Head of caudate nucleus (tissue), 42 donors: ENCODE data around the gene JPT2.

ENCODE experiments used
- DNase-seq, 42 donors: peaks; one replicate each; pipeline versions ENCODE4 v3.0.0 to v3.0.0-alpha.2; 2020 to 2021; ENCODE audit warnings: mixed read lengths in 7 of 42
- intact Hi-C: fragments of 100-400 bp; cut with DNase I; formaldehyde crosslinking; loops from one replicate; pipeline ENCODE4 v1.15.0; 2022

JPT2 gene, protein sequence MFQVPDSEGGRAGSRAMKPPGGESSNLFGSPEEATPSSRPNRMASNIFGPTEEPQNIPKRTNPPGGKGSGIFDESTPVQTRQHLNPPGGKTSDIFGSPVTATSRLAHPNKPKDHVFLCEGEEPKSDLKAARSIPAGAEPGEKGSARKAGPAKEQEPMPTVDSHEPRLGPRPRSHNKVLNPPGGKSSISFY

DNA sequence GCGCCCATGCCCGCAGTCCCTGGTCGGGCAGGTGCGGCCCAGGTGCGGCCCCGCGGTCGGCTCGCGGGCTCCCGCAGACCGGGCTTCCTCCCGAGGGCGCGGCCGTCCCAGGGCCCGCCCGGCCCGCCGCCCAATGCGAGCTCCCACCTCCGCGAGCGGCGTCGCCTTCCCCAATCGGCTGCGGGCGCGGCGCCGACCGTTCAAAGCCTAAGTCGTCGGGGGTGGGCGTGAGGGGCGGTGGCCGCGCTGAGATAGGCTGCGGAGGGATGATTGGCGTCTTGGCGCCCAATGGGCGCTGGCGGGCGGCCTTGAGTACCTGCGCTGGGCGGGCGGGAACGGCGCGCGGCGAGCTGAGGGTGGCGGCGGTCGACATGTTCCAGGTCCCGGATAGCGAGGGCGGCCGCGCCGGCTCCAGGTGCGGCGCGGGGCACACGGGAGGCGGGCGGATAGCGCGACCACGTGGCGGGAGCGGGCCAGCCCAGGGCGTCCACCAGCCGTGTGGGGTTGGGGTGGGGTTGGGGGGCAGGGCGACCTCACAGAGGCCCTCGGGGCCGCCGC is at the start of gene JPT2:
Gene JPT2, plus strand, starts transcription at position 338 of the 558 bp plus-strand sequence. Its CDS starts 34 bp downstream, at position 372.
- intact Hi-C loops, result no loop called here
- peak; percentile 88 to 97 (median 95) for DNase-seq

DNA sequence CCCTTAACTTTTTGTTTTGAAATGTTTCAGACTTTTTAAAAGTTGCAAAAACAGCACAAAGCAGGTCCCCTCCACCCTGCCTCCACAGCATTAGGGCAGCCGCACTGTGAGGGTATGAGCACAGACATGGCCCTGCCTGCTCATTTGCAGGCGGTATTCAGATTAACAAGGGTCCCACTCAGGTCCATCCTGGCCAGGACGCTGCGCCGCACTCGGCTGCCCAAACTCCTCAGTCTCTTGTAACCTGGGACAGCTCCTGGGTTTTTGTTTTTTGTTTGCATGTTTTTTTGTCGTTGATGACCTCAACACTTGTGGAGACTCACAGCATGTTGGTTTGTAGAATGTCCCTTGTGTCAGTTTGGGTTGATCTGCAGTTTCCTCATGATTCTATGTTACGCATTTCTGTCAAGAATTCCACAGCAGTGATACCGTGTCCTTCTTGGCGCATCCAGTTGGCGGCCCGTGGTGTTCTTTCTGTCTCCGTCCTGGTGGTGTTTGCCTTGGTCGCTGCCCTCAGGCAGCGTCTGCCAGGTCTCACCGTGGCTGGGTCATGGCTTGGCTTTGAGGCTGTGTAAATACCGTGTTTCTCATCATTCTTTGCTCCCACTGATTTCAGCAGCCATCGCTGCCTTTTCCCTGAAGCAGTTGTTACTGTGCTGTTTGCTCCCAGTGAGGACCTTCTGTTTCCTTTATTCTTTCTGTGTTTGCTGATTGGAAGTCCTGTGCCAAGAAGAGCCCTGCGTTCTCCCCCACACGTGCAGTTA is 47.4 kb upstream of the JPT2 start:
- intact Hi-C loops, result no loop called here
- no peak for DNase-seq

DNA sequence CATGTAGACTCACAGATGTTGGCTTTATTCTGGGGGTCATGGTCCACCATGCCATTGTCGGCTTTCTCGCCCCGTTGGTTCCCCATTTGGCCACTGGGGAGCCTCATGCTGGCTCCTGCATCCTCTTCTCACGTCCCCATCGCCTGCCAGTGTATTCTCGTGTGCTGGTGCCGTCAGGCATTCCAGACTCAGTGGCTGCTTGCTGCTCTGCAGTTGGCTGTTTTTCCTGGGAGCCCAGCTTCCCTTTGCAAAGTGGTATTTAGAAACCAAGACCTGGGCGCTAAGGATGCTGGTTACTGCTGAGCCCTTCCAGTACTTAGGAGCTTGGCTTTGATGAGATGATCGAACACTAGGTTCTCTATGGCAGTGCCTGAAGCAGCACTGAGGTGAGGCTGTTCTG is 46.8 kb upstream of the JPT2 start:
- intact Hi-C loops, result no loop called here
- no peak for DNase-seq

DNA sequence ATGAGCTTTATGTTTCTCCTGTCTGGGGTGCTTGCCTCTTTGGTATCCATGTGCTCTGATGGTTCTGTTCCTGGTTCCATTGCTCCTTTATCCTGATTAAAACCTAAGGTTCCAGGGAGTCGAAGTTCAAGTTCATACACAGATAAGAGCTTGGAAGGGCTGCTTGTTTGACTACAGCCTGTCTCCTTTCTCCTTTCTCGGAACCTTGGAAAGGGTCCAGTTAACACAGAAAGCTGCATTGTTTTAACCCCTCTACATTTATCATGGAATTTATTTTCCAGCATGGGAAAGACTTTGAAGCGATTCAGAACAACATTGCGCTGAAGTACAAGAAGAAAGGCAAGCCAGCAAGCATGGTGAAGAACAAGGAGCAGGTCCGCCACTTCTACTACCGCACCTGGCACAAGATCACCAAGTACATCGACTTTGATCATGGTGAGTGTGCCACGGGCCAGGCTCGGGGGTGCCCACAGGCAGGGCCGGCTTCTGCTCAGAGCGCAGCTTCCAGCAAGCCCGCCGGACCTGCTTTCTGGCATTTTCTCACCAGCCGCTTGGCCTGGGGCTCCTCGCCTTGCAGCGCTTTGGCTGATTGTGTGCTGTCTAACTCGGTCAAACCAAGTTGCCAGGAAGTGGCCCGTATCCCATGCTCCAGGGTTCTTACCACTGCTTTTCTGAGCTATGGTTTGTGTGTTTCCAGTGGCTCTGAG is 46.0 kb upstream of the JPT2 start:
- intact Hi-C loops, result no loop called here
- DNase-seq, result peak in 5 of 42 donors; percentile 9 to 29 (median 19)

DNA sequence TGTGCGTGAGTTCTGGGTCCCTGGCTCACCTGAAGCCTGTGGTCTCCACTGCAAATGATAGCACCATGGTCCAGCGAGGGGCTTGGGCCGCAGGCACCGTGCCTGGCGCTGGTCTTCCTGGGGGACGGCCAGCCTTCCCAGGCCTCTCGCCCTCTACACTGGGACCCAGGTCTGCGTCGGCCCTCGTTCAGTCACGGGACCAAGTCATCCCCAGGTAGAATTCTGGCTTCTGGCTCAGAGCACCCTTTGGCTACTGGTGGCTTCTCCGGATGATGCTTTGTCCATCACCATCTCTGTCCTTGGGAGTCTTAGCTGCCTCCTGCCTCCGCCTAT is 45.5 kb upstream of the JPT2 start:
- no peak for DNase-seq
- intact Hi-C loops, result no loop called here

DNA sequence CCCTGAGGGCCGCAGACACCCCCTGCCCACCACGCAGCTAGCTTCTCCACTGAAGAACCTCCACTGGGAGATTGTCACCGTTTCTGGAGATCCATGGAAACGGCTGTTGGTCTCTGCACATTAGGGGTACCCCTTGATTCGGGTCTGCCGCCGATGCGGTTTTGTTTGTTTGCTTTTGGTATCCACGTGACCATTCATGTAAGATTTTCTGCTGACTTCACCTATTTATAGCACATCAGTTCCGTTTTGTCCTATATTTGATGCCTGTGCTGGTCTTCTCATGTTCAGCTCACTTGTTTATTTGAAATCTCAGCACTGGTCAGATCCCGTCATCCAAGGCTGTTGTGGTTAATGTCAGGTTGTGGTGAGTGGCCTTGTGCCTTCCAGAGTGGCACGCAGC is 44.8 kb upstream of the JPT2 start:
- intact Hi-C loops, result no loop called here
- DNase-seq, result no peak

- no peak for DNase-seq
- intact Hi-C loops, result no loop called here
Measured at GRCh38 chr16:1634541-1634940, 43.5 kb upstream of the JPT2 start.

DNA sequence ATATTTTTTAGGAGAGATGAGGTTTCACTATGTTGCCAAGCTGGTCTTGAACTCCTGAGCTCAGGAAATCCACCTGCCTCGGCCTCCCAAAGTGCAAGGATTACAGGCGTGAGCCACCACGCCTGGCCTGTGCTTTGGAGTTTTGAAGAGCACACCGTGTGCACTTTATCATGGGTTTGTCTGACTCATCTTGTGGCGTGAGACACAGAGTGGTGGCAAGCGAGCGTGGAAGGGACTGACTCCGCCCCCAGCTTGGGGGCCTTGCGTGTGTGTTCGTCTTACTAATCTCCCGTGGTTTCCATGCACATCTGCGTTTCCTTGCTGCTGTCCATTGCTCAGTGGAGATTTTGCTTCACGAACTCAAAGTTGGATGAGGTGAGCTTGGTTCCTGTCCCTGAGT is 43.0 kb upstream of the JPT2 start:
- no peak for DNase-seq
- intact Hi-C loops, result no loop called here

GRCh38 chr16:1637526-1637925 is 40.6 kb upstream of the JPT2 start:
- intact Hi-C loops, result no loop called here
- no peak for DNase-seq

GRCh38 chr16:1638757-1639156 is 39.3 kb upstream of the JPT2 start:
- intact Hi-C loops, result no loop called here
- DNase-seq, result no peak

DNA sequence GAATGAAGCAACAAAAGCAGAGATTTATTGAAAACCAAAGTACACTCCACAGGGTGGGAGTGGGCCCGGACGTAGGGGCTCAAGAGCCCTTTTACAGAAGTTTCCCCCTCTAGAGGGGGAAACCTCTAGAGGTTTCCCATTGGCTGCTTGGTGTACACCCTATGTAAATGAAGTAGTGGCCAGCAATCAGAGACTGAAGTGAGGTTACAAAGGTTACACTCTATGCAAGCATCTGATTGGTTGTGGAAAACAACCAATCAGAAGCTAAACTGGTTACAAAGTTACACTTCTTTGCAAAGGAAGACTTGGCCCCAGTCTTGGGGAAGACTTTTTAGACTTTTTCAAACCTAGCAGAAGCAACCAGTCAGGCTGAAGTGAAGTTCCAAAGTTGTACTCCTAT is 38.8 kb upstream of the JPT2 start:
- DNase-seq, result no peak
- intact Hi-C loops, result no loop called here

DNA sequence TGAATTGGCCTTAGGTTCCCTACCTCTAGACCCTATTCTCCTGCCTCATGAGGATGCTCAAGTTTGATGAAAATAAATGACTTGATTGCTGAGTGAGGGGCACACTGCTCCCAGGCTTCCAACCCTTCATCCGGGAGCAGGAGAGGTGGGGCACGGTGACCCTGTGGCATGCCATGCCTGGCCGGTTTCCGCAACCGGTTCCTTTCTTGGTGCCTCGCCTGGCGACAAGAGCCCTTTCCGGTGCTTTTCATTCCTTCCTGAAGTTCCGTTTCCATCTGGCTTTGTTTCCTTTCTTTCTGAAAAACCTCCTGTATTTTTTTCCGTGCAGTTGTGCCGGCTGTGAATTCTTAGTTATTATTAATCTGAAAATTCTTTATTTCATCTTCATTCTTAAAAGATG is 38.2 kb upstream of the JPT2 start:
- DNase-seq, result no peak
- intact Hi-C loops, result no loop called here

- intact Hi-C loops, result no loop called here
- DNase-seq, result no peak
Measured at GRCh38 chr16:1640261-1640941, 37.7 kb upstream of the JPT2 start.

GRCh38 chr16:1641261-1641660 is 36.8 kb upstream of the JPT2 start:
- intact Hi-C loops, result no loop called here
- no peak for DNase-seq

DNA sequence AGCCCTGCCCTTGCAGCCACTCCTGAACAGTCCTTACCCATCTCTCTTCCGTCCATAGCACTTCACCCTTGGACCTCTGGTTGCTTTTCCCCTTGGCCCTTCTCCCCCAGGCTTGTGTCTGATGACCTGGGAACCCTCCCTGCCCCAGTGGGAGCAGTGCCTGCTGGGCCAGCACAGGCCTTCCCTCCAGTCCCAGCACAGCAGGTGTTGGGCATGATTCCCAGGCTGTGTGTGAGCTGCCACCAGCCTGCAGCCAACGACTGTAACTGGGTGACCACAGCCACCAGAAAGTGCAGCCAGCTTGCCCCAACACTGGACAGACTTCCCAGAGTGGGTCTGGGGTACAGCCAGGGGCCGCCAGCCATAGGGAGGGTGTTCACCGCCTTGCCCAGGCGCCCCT is 35.9 kb upstream of the JPT2 start:
- intact Hi-C loops, result no loop called here
- DNase-seq, result peak; percentile 35 to 88 (median 74)

GRCh38 chr16:1642753-1643152 is 35.3 kb upstream of the JPT2 start:
- no peak for DNase-seq
- intact Hi-C loops, result no loop called here

GRCh38 chr16:1643521-1643920 is 34.6 kb upstream of the JPT2 start:
- intact Hi-C loops, result no loop called here
- peak in 10 of 42 donors; percentile 4 to 57 (median 14) for DNase-seq

GRCh38 chr16:1645914-1646525 is 32.1 kb upstream of the JPT2 start:
- intact Hi-C loops, result no loop called here
- peak in 34 of 42 donors; percentile 2 to 77 (median 42) for DNase-seq

- intact Hi-C loops, result no loop called here
Measured at GRCh38 chr16:1647856-1648255, 30.2 kb upstream of the JPT2 start.

More at GRCh38 chr16:1647856-1648255, 30.2 kb upstream of the JPT2 start:
- no peak for DNase-seq
